SK-N-SH treated with all-trans-retinoic acid at 6 μM for 48 hours (cell line): ENCODE data around the gene RAF1.
A peak's percentile ranks its signal among the peaks of the same experiment; 100 is the strongest.

Experiments used
- ATAC-seq: fragments of 200-7000 bp; cut with Tn5 transposase; 3 replicates; pipeline ENCODE4 v1.9.1; 2020; ENCODE audit warnings: mild to moderate bottlenecking, moderate library complexity
- ARNTL ChIP-seq: fragments of 450-650 bp; formaldehyde crosslinking; IDR thresholded peaks from 2 replicates; pipeline ENCODE4 v1.5.0; 2020; ENCODE audit warnings: low read depth, mild to moderate bottlenecking, moderate library complexity, borderline replicate concordance
- BACH2 ChIP-seq: fragments of 250-450 bp; sonication (Bioruptor Pico); IDR thresholded peaks from 2 replicates; pipeline ENCODE4 v1.9.0; 2021; ENCODE audit warnings: mild to moderate bottlenecking, borderline replicate concordance
- CREB5 ChIP-seq: fragments of 250-450 bp; sonication (Bioruptor Pico); IDR thresholded peaks from 2 replicates; pipeline ENCODE4 v1.5.1; 2020; ENCODE audit warnings: low read depth, mild to moderate bottlenecking, moderate library complexity
- CSRNP3 ChIP-seq: fragments of 250-450 bp; sonication (Bioruptor Pico); IDR thresholded peaks from 2 replicates; pipeline ENCODE4 v1.5.1; 2021; ENCODE audit warnings: mild to moderate bottlenecking, moderate library complexity
- ESRRG ChIP-seq: fragments of 250-450 bp; sonication (Bioruptor Pico); IDR thresholded peaks from 2 replicates; pipeline ENCODE4 v1.6.1; 2021; ENCODE audit warnings: mild to moderate bottlenecking
- GLIS3 ChIP-seq: fragments of 250-450 bp; sonication (Bioruptor Pico); IDR thresholded peaks from 2 replicates; pipeline ENCODE4 v1.5.0; 2020; ENCODE audit warnings: mild to moderate bottlenecking, moderate library complexity
- ISL1 ChIP-seq: fragments of 250-450 bp; sonication (Bioruptor Pico); IDR thresholded peaks from 2 replicates; pipeline ENCODE4 v2.1.2; 2022; ENCODE audit warnings: mild to moderate bottlenecking, moderate library complexity
- PATZ1 ChIP-seq: fragments of 250-450 bp; sonication (Bioruptor Pico); IDR thresholded peaks from 2 replicates; pipeline ENCODE4 v1.8.0; 2020; ENCODE audit warnings: mild to moderate bottlenecking, moderate library complexity, borderline replicate concordance
- PPARA ChIP-seq: fragments of 250-450 bp; sonication (Bioruptor Pico); IDR thresholded peaks from 2 replicates; pipeline ENCODE4 v1.5.0; 2020; ENCODE audit warnings: mild to moderate bottlenecking, borderline replicate concordance
- RARB ChIP-seq: fragments of 250-450 bp; sonication (Bioruptor Pico); IDR thresholded peaks from 2 replicates; pipeline ENCODE4 v1.8.0; 2021; ENCODE audit warnings: mild to moderate bottlenecking, moderate library complexity
- SNAI2 ChIP-seq: fragments of 250-450 bp; sonication (Bioruptor Pico); IDR thresholded peaks from 2 replicates; pipeline ENCODE4 v1.5.0; 2020; ENCODE audit warnings: mild to moderate bottlenecking, moderate library complexity
- TCF4 ChIP-seq: fragments of 250-450 bp; sonication (Bioruptor Pico); IDR thresholded peaks from 2 replicates; pipeline ENCODE4 v1.8.0; 2021; ENCODE audit warnings: mild to moderate bottlenecking, moderate library complexity, borderline replicate concordance
- TOX ChIP-seq: fragments of 250-450 bp; sonication (Bioruptor Pico); IDR thresholded peaks from 2 replicates; pipeline ENCODE4 v1.8.0; 2021; ENCODE audit warnings: mild to moderate bottlenecking, moderate library complexity, borderline replicate concordance
- TSHZ2 ChIP-seq: fragments of 250-450 bp; sonication (Bioruptor Pico); IDR thresholded peaks from 2 replicates; pipeline ENCODE4 v1.5.0; 2020; ENCODE audit warnings: mild to moderate bottlenecking, moderate library complexity
- ZFP3 ChIP-seq: fragments of 250-450 bp; sonication (Bioruptor Pico); IDR thresholded peaks from 2 replicates; pipeline ENCODE4 v1.5.0; 2020; ENCODE audit warnings: mild to moderate bottlenecking, moderate library complexity
- ZFP30 ChIP-seq: fragments of 450-650 bp; formaldehyde crosslinking; IDR thresholded peaks from 2 replicates; pipeline ENCODE4 v1.5.0; 2022; ENCODE audit warnings: mild to moderate bottlenecking, moderate library complexity
- ZNF565 ChIP-seq: fragments of 450-650 bp; formaldehyde crosslinking; conservative IDR thresholded peaks from 2 replicates; pipeline ENCODE4 v1.5.0; 2020; ENCODE audit warnings: low read depth, mild to moderate bottlenecking, moderate library complexity
- ZNF70 ChIP-seq: fragments of 450-650 bp; formaldehyde crosslinking; IDR thresholded peaks from 2 replicates; pipeline ENCODE4 v1.5.0; 2020; ENCODE audit warnings: mild to moderate bottlenecking, moderate library complexity

The RAF1 gene

GRCh38 chr3:12556690-12557472 lies 107.0 kb downstream of the RAF1 start, which contains the start of gene MKRN2:
Gene MKRN2, plus strand, starts transcription at chr3:12557087. Its CDS starts 64 bp downstream, at chr3:12557151.
- TF ChIP-seq ISL1 = 0 out of 2 replicates have a peak, but pooled peaks have one; percentile 8
- TF ChIP-seq ZFP3 (CRISPR knock-in tag) = peak; percentile 81
- no peak; the same call in 1 of the 2 replicates for TF ChIP-seq SNAI2 (CRISPR knock-in tag)
- TF ChIP-seq RARB (CRISPR knock-in tag) = no peak
- ATAC-seq = peak; percentile 96

GRCh38 chr3:12556314-12556689 lies 107.6 kb downstream of the RAF1 start:
- no peak for TF ChIP-seq ZFP30 (CRISPR knock-in tag)
- no peak for TF ChIP-seq CREB5
- no peak for TF ChIP-seq TSHZ2 (CRISPR knock-in tag)
- no peak for TF ChIP-seq ZNF565 (CRISPR knock-in tag)
- no peak for TF ChIP-seq CSRNP3 (CRISPR knock-in tag)
- peak; percentile 5 for ATAC-seq

- peak; percentile 24; the same call in 1 of the 2 replicates for TF ChIP-seq TSHZ2 (CRISPR knock-in tag)
- no peak for TF ChIP-seq CREB5
- peak; percentile 2; the same call in 1 of the 3 replicates for ATAC-seq
Observed at GRCh38 chr3:12553921-12554391, 110.0 kb downstream of the RAF1 start.

GRCh38 chr3:12549971-12550760 lies 113.8 kb downstream of the RAF1 start:
- no peak for TF ChIP-seq TCF4 (CRISPR knock-in tag)
- TF ChIP-seq GLIS3 = no peak
- no peak for TF ChIP-seq ESRRG (CRISPR knock-in tag)
- TF ChIP-seq TOX = no peak
- TF ChIP-seq CREB5 = no peak
- no peak for TF ChIP-seq ZNF70 (CRISPR knock-in tag)
- no peak for TF ChIP-seq ISL1
- TF ChIP-seq ZNF565 (CRISPR knock-in tag) = no peak
- TF ChIP-seq ARNTL (CRISPR knock-in tag) = no peak
- TF ChIP-seq PATZ1 (CRISPR knock-in tag) = no peak
- TF ChIP-seq BACH2 (CRISPR knock-in tag) = no peak
- no peak for TF ChIP-seq RARB (CRISPR knock-in tag)
- TF ChIP-seq PPARA = no peak
- no peak for TF ChIP-seq ZFP3 (CRISPR knock-in tag)
- TF ChIP-seq SNAI2 (CRISPR knock-in tag) = no peak
- TF ChIP-seq, all 23 proteins: peak for 0
- ATAC-seq = no peak
